B cell (primary cell): ENCODE data around the gene NRXN2.

Source experiments
- EZH2 ChIP-seq: IDR thresholded peaks from 2 replicates; pipeline ENCODE4 v1.6.1; 2012; ENCODE audit warnings: borderline replicate concordance, low read depth, mild to moderate bottlenecking, moderate library complexity, low read length; ENCODE audit not compliant: insufficient read depth, poor library complexity, severe bottlenecking
- TF ChIP-seq, protein P1 (sequence below): fragments of 200-600 bp; IDR thresholded peaks from one replicate; pipeline ENCODE4 v1.8.0; 2022; ENCODE audit warnings: antibody characterized with exemption, mild to moderate bottlenecking

GRCh38 chr11:64663656-64664055, 59.3 kb downstream of the NRXN2 start:
- TF ChIP-seq, protein P1, sequence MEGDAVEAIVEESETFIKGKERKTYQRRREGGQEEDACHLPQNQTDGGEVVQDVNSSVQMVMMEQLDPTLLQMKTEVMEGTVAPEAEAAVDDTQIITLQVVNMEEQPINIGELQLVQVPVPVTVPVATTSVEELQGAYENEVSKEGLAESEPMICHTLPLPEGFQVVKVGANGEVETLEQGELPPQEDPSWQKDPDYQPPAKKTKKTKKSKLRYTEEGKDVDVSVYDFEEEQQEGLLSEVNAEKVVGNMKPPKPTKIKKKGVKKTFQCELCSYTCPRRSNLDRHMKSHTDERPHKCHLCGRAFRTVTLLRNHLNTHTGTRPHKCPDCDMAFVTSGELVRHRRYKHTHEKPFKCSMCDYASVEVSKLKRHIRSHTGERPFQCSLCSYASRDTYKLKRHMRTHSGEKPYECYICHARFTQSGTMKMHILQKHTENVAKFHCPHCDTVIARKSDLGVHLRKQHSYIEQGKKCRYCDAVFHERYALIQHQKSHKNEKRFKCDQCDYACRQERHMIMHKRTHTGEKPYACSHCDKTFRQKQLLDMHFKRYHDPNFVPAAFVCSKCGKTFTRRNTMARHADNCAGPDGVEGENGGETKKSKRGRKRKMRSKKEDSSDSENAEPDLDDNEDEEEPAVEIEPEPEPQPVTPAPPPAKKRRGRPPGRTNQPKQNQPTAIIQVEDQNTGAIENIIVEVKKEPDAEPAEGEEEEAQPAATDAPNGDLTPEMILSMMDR: no peak
- TF ChIP-seq EZH2: no peak
